Measurements from ENCODE around the gene TRIM58.

The TRIM58 gene

GRCh38 chr1:247857069-247857984 is at the start of gene TRIM58:
Gene TRIM58 (plus strand): TSS chr1:247857187. CDS start chr1:247857247, 60 bp downstream.
- DNase-seq (ENCODE audit: low read depth): no peak

DNA sequence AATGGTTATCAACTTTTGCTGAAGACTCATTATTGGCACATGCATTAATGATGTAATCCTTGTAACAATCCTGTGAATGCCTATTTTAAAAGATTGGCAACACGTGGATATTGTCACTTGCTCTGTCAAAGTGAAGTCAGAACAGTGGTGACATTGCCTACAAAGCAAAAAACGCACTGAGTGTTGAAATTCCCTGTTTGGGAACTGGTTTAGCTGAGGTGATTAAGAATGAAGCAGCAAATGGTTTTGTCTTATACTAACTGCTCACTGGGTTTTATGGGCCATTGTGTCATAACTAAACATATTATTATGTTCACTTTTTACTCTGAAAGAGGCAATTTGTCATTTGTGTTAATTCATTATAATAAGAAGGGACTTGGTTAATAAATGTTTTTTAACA is 44.4 kb upstream of the TRIM58 start:
- no peak for DNase-seq (ENCODE audit: low read depth)

- no peak for DNase-seq (ENCODE audit: low read depth)
These were observed 34.9 kb upstream of the TRIM58 start for GRCh38 chr1:247822060-247822459.

DNA sequence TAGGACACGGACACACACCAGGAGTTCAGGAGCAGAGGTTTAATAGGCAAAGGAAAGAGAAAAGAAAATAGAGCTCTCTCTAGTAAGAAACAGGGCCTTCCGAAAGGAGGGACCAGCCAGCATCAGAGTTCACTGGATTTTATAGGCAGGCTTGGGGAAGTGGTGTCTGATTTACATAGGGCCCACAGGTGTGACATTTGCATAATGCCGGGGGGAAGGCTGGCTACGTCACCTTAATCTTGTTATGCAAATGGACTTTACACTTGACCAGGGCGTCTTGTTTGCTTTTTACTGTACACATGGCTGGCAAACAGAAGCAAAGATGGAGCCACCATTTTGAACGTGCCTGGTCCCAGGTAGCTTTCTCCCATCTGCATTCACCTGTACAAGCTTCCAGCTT is 33.0 kb upstream of the TRIM58 start, which contains the start of gene OR14A16:
Gene OR14A16 (minus strand): TSS at position 97 of the 400 bp plus-strand sequence. CDS start 8,390 bp downstream, outside the sequence.
- no peak for DNase-seq (ENCODE audit: low read depth)

- DNase-seq (ENCODE audit: low read depth): no peak
These were observed 31.6 kb upstream of the TRIM58 start for GRCh38 chr1:247825362-247825761.

DNA sequence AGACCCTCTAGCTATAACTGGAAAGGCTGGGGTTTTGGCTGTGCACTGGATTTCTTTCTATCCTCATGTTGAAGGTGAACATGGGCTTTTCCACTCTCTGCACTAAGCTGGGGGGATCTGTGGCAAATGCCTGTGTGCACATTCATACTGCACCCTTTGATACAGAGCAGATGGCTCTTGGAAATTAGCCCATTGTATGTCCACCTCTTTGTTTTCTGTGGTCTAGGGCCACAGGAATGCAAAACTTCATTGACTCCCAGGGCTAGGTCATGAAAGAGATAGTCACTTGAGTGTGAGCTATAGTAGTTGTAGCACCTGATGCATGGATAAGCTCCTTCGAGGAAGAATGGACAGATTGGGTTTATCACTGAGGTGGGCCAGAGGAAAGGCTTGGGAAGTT is 27.3 kb upstream of the TRIM58 start:
- no peak for DNase-seq (ENCODE audit: low read depth)

- DNase-seq (ENCODE audit: low read depth): no peak
These were observed 23.4 kb upstream of the TRIM58 start for GRCh38 chr1:247833601-247834000.

DNA sequence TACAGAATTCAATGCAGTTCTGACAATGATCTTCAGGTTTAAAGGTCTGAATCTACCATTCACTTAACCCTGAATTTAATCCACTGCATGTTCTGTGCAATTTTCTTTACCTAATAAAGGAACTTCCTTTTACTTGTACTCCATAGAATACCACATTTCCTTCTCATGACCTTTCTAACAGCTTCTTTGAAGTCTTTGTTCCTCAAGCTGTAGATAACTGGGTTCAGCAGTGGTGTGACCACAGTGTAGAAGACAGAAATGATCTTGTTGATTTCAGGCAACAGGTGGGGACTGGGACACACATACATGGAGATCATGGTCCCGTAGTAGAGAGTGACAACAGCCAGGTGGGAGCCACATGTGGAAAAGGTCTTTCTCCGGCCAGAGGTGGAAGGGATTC is 16.2 kb upstream of the TRIM58 start:
- no peak for DNase-seq (ENCODE audit: low read depth)

DNA sequence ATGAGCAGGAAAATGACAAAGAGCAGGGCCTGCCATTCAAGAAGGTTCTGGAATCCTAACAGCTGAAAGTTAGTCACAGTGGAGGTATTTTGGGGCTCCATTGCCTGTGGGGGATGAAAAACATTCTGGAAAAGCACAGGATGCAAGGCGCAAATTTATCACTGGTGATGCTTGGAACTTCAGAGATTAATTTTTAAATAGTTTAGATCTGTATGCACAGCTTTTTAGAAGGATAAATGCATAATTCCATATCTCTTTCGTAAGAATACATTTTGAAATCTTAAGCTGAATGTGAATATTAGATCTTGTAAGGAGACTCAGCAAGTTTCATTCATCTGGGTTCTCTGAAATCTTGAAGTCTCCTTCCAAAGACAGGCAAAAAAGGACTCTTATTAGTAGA is 15.2 kb upstream of the TRIM58 start, which contains the start of gene OR11L1:
Gene OR11L1 (minus strand): TSS at position 101 of the 400 bp plus-strand sequence. CDS start 0 bp downstream, at position 101.
- DNase-seq (ENCODE audit: low read depth): no peak

- DNase-seq (ENCODE audit: low read depth): no peak
These were observed 13.6 kb upstream of the TRIM58 start for GRCh38 chr1:247843411-247843810.

GRCh38 chr1:247845011-247845692 is 11.8 kb upstream of the TRIM58 start:
- no peak for DNase-seq (ENCODE audit: low read depth)

- DNase-seq (ENCODE audit: low read depth): no peak
These were observed 11.3 kb upstream of the TRIM58 start for GRCh38 chr1:247845693-247846017.

DNA sequence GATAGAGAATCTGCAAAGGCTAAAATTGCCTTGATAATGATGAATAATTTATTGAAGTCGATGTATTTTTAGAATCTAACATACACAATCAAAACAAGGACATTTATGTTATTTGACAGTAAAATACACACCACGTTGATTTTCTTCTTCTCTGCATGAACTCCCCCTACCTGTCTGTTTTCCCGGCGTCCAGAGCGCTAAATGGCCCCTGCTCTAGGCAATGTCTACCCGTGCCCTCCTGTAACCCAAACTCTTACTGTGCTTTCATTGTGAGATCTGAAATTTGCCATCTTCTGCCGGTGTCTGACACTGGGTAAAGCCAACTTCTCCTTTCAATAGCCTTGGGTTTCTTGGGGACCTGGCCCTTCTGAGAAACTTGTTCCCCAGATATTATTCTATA is 8.6 kb upstream of the TRIM58 start:
- no peak for DNase-seq (ENCODE audit: low read depth)

DNA sequence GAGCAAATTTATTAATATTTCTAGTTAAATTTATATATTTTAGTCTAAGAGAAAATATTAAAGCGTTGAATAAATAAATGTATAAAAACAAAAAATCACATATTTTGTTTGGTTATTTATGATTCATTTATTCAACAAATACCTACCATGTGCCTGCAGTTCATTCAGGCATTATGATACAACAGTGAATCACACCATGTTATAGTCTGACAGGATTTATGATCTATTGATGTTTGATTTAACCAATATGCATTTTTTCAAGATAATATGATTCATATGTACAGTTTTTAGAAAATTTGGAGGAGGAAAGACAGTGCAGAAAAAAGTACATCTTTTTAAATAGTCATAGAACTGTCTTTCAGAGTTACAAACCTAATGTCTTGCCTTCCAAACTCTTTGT is 7.4 kb upstream of the TRIM58 start:
- DNase-seq (ENCODE audit: low read depth): no peak

GRCh38 chr1:247854899-247855545 is 2.0 kb upstream of the TRIM58 start:
- no peak for DNase-seq (ENCODE audit: low read depth)

DNA sequence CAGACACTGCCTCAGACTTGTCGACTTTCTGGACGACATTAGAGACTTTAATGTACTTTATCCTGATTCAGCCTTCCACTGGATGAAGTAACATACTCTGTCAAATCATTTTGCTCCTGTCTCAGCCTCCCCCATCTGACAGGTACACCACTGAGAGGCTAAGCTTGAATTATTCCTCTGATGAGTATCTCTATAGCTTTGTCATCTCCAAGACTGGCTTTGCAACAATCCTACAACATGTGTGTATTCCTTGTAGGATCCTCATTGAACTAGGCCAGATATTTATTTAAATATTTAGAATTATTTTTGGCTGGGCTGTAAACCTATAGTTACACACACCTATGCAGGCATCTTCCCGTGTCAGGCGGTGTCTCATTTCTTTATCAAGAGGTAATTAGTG is 1.1 kb upstream of the TRIM58 start:
- no peak for DNase-seq (ENCODE audit: low read depth)

GRCh38 chr1:247857985-247858619 is 1.1 kb downstream of the TRIM58 start:
- DNase-seq (ENCODE audit: low read depth): no peak

GRCh38 chr1:247862756-247863155 is 5.8 kb downstream of the TRIM58 start:
- DNase-seq (ENCODE audit: low read depth): no peak

DNA sequence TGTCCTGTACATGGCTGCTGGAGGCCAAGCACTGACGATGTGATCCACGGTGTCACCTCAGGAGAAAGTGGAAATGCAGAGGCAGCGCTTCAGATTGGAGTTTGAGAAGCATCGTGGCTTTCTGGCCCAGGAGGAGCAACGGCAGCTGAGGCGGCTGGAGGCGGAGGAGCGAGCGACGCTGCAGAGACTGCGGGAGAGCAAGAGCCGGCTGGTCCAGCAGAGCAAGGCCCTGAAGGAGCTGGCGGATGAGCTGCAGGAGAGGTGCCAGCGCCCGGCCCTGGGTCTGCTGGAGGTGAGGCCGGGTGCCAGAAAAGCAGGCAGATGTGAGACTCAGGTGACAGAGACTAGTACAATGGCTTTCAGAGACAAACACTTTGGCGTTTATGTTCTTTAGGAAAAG is 7.7 kb downstream of the TRIM58 start:
- DNase-seq (ENCODE audit: low read depth): no peak

DNA sequence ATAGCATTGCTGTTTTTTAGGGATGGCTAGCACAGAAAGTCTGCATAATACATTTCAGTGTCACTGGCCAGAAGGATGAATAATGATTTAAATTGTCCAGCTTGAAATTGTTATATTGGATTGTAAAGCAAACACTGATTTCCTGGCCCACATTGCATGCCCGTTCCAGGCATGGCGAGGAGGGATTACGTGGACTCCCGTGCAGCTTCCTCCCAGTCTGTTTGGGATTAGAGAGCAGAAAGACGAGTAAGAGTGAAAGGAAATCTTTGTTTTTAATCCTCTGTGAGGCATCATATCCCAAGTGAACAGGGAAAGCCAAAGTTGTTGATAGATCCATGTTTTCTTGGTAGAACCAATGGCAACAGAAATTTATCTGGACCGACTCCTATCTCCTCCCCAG is 8.4 kb downstream of the TRIM58 start:
- no peak for DNase-seq (ENCODE audit: low read depth)

- DNase-seq (ENCODE audit: low read depth): no peak
These were observed 26.4 kb downstream of the TRIM58 start for GRCh38 chr1:247883346-247883745.

GRCh38 chr1:247884797-247885413 is 27.9 kb downstream of the TRIM58 start:
- no peak for DNase-seq (ENCODE audit: low read depth)
